DMS79 (cell line): ENCODE data around the gene ZNF613.
"Not testable (repeated sequence)": the region's sequence is repeated elsewhere in the genome, so short reads cannot be mapped to it uniquely, and the experiment has no call there.

Experiments used
- DNase-seq: peaks from one replicate; lab custom pipeline; 2025; lab: John Stamatoyannopoulos, UW

The ZNF613 gene

DNA sequence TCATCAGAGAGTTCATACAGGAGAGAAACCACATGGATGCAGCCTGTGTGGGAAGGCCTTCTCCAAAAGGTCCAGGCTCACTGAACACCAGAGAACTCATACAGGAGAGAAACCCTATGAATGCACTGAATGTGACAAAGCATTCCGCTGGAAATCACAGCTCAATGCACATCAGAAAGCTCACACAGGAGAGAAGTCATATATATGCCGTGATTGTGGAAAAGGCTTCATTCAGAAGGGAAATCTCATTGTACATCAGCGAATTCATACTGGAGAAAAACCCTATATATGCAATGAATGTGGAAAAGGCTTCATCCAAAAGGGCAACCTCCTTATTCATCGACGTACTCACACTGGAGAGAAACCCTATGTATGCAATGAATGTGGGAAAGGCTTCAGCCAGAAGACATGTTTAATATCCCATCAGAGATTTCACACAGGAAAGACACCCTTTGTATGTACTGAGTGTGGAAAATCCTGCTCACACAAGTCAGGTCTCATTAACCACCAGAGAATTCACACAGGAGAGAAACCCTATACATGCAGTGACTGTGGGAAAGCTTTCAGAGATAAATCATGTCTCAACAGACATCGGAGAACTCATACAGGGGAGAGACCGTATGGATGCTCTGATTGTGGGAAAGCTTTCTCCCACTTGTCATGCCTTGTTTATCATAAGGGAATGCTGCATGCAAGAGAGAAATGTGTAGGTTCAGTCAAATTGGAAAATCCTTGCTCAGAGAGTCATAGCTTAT lies 17.7 kb downstream of the ZNF613 start:
- no peak for DNase-seq

DNA sequence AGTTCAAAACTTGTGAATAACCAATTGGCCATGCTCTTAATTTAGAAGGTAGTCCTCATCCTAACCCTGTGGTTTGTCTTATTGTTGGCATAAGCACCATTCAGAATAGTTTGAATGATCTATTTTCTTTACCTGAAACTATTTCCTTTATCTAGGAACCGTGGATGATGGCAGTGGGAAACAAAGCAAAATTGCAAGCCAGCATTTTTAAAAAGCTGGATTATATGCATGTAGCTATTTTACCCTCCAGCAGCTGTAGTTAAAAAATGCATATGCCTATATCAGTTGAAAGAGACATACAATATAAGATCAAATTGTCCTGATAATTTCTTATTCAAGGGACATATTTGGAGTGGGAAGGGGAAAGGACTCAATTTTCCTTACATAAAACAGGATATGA lies 19.3 kb downstream of the ZNF613 start:
- DNase-seq = no peak

DNA sequence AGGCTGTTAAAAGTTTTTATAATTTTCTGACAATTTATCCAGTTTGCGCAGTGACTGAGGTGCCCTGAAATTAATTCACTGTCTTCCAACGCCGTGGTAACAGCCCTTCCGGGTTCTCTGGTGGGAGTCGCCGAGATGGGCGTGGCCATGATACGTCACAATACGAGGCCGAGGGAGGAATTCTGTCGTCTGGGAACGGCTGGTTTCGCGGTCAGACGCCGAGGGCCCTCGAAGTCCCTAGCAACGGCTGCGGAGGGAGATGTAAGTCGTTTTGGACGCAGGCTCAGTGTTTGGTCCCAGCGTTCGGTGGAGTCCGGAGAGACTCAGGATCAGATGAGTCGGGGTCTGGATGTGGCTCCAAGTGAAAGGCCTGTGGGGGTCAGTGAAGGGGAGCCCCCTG lies 21.7 kb downstream of the ZNF613 start:
- no peak for DNase-seq

DNA sequence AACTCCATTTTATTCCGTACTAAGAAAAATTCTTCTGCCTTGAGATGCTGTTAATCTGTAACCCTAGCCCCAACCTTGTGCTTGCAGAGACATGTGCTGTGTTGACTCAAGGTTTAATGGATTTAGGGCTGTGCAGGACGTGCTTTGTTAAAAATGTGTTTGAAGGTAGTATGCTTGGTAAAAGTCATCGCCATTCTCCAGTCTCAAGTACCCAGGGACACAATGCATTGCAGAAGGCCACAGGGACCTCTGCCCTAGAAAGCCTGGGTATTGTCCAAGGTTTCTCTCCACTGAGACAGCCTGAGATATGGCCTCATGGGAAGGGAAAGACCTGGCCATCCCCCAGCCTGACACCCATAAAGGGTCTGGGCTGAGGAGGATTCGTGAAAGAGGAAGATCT lies 30.6 kb downstream of the ZNF613 start:
- DNase-seq = not testable (repeated sequence)

DNA sequence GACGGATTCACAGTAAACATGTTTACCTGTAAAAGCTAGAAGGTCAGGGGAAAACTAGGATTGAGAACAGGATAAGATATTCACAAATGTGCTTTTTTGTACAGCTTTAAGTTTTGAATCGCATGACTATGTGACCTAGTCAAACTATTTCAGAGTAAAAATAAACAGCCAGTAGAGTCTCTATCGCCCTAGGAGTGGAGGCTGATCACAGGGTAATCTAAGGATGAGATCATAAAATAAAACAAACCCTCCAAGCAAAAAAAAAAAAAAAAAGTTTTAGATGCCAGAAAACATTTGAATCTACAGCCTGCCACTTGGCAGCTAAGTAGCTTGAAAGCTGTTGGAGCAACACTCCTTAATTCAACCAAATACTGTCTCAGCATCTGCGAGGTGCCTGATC lies 32.5 kb downstream of the ZNF613 start:
- no peak for DNase-seq

DNA sequence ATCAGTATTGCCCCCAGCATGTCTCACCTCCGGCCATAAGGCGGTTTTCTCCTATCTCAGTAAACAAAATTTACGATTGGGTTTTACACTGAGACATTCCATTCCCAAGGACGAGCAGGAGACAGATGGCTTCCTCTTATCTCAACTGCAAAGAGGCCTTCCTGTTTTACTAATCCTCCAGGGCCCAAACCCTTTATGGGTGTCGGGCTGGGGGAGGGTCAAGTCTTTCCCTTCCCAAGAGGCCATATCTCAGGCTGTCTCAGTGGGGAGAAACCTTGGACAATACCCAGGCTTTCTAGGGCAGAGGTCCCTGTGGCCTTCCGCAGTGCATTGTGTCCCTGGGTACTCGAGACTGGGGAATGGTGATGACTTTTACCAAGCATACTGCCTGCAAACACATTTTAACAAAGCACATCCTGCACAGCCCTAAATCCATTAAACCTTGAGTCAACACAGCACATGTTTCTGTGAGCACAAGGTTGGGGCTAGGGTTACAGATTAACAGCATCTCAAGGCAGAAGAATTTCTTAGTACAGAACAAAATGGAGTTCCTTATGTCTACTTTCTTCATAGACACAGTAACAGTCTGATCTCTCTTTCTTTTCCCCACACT lies 33.5 kb downstream of the ZNF613 start:
- DNase-seq = not testable (repeated sequence)

DNA sequence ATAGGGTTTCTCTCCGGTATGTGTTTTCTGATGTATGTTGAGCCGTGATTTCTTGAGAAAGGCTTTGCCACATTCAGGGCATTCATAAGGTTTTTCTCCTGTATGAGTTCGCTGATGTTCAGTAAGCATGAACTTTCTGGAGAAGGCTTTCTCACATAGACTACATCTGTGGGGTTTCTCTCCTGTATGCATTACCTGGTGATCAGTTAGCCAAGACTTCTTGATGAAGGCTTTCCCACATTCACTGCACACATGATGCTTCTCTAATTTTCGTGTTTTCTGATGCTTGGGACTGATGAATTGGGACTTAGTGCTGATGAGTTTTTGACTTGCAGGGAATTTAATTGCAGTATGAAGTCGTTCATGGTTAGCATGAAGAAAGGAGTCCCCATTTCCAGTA lies 38.3 kb downstream of the ZNF613 start:
- no peak for DNase-seq

DNA sequence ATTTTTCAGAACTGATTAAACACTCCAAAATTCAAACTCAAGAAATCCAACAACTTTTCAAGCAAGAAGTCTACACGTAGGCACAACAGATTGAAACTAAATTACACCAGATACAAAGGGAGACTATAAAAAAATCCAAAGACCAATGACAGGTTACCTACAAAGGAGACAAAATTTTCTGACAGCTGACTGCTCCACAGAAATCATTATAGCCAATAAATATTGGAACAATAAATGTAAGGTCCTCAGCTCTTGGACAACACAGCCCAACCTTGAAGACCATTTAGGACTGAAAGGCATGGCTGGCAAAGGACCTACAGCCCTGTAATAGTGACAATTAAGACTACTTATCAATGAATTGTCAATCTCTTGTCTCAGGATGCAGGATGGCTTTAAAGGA lies 43.4 kb downstream of the ZNF613 start:
- DNase-seq = no peak

DNA sequence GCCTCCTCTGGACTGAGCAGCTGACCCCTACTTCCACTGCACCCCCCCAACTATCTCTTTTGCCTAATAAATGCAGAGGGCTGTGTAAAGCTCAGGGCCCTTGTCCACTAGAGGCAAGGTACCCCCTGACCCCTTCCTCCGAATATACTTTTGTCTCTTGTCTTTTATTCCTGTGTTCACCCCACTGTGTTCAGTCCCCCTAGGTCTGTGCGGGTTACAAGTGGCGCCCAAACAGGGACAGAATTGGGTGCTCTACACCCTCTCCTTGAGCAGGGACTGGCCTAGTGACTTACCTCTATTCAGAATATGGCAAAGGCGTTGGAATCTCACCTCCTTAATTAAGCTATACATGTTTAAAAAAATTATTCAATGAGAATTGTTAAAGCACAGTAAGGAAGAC lies 44.4 kb downstream of the ZNF613 start:
- no peak for DNase-seq

DNA sequence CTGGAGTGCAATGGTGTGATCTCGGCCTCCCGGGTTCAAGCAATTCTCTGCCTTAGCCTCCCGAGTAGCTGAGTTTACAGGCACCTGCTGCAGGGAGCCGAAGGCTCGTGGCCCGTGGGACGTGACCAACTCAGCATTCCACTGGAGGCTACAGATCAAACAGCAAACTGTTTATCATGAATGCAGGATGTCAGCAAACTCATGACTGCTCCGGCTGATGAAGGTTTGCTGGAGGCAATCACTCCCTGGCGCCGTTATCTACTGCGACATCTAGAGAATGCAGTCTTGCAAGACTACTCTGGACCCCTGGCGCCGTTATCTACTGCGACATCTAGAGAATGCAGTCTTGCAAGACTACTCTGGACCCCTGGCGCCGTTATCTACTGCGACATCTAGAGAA lies 48.5 kb downstream of the ZNF613 start:
- DNase-seq = not testable (repeated sequence)

DNA sequence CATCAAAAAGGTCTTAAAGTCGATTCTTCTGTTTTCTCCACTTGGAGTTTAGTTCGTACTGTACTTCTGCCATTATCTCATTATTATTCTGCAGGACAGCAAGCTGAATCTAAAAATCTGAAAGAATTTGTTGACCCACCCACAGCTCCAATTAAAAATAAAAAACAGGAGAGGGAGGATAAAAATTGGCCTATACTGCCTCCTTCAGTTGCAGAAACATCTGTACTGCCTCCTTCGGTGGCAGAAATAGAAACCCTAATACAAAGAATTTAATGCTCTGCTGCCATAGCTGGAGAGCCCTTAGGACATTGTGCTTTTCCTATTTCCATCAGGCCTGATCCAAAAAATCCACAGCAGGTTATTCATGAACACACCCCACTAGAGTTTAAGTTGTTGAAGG lies 49.6 kb downstream of the ZNF613 start:
- no peak for DNase-seq

DNA sequence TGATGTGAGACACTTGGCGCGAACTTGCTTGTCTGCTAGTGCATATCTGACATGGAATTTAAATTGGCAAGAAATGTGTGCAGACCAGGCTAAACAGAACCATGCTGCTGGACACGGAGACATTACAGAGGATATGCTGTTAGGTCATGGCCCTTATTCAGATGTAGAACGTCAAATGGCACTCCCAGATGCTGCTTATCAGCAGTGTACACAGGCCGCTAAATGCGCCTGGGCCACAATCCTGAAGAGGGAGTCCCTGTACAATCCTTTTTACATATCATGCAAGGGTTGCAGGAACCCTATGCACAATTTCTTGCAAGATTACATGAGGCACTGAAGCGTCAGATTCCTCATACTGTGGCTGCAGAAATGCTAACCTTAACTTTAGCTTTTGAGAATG lies 50.1 kb downstream of the ZNF613 start:
- DNase-seq = no peak

DNA sequence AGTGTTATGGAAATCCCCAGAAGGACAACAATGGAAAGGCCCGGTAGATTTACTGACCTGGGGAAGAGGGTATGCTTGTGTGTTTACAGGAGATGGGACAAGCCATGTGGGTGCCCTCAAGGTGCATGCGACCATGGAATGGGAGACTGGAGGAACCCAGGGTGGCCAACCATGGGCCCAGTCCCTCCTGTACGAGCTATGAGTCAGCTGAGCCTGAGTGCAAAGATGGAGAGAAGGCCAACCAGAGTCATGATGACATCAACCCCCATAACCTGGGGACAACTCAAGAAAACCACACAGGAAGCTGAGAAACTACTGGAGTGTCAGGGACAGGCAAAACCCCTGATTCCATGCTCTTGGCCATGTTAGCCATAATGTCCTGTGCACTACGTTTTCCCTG lies 51.6 kb downstream of the ZNF613 start:
- no peak for DNase-seq

DNA sequence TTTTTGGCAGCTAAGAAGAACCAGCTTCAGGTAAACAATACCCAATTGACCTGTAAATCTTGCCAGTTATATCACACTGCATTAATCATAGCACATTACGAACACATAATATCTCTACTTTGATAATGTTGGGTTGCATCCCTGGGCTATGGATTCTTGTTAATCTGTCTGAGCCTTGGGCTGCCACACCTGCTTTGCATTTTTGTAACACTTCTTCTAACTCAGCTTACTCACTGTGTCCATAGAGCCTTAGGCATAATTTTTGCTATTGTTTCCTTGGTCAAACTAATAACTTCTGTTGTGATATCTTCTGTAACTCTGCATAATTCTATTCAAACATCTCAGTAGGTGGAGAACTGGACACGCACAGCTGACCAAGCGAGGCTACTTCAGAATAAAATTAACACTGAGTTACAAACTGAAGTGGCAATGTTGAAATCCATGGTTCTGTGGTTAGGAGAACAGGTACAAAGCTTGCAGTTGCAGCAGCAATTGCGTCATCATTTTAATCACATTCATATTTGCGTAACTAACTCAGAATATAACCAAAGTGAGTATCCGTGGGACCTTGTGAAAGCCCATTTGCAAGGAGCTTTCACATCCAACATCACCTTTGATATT lies 53.0 kb downstream of the ZNF613 start:
- DNase-seq = no peak

DNA sequence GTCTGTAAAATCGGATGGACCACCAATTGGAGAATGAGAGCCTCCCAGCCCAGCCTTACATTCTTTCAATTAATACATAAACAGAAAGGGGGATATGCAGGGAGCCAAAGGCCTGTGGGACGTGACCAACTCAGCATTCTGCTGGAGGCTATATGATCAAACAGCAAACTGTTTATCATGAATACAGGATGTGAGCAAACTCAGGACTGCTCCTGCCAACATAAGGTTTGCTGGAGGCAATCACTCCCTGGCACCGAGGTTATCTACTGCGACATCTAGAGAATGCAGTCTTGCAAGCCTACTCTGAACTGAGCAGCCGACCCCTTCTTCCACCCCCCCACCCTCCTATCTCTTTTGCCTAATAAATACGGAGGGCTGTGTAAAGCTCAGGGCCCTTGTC lies 53.7 kb downstream of the ZNF613 start:
- not testable (repeated sequence) for DNase-seq

DNA sequence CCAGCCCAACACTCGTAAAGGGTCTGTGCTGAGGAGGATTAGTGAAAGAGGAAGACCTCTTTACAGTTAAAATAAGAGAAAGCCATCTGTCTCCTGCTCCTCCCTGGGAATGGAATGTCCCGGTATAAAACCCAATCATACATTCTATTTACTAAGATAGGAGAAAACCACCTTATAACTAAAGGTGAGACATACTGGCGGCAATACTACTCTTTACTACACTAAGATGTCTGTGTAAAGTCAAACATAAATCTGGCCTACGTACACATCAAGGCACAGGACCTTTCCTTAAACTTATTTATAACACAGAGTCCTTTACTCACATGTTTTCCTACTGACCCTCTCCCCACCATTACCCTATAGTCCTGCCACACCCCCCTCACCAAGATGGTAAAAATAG lies 56.1 kb downstream of the ZNF613 start:
- no peak for DNase-seq

DNA sequence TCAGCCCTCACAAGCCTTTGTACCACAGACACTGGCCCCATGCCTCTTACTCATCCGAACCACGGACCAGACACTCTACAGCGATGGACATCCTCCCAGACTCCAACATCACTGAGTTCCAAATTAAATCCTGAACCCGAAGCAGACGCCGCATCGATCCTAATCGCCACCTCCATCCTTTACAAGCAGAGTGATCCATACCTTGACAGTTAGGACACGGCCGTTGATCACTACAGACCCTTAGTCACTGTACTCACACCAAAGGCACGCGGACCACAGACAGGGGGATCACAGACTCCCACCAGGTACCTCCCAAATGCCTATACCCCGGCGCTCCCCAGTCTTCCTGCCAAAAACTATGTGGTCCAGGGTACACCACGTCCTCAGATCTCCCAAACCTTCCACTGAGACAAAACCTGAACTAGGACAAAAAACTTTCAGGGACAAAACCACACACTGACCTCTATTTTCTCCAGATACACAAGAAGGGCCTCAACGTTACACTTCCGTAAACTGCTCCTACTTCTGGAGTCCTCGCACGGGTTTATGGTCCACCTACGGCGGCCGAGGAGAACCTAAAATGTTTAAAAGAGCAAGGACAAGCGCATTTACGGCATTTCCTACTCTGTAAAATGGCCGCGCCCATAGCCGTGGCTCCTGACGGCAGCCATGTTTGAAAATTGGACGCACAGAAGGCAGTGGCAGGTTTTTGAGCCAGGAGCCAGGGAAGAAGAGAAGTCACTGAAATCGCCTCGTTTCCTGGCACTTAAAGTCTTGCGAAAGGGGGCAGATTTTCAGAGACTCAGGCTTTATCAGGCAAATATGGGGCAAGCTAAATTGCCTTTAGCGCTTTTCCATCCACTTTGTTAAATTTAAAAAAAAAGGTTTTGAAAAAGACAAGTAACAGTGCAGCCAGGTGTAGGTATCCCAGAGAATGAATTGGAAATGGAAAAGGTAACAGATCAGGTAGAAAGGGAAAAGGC lies 59.3 kb downstream of the ZNF613 start, which contains the start of gene ZNF350:
Gene ZNF350, minus strand, starts transcription at position 532 of the 983 bp plus-strand sequence. CDS start 12,480 bp downstream, outside the sequence.
- DNase-seq = peak; percentile 72

DNA sequence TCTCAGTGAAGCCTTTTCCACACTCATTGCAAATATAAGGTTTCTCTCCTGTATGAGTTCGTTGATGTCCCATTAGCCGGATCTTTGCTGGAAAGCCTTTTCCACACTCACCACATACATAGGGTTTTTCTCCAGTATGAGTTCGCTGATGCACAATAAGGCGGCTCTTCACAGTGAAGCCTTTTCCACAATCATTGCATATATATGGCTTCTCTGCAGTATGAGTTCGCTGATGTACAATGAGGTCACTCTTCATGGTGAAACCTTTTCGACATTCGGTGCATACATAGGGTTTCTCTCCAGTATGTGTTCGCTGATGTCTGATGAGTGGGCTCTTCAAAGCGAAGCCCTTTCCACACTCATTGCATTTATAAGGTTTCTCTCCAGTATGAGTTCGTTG lies 66.2 kb downstream of the ZNF613 start:
- DNase-seq = no peak

DNA sequence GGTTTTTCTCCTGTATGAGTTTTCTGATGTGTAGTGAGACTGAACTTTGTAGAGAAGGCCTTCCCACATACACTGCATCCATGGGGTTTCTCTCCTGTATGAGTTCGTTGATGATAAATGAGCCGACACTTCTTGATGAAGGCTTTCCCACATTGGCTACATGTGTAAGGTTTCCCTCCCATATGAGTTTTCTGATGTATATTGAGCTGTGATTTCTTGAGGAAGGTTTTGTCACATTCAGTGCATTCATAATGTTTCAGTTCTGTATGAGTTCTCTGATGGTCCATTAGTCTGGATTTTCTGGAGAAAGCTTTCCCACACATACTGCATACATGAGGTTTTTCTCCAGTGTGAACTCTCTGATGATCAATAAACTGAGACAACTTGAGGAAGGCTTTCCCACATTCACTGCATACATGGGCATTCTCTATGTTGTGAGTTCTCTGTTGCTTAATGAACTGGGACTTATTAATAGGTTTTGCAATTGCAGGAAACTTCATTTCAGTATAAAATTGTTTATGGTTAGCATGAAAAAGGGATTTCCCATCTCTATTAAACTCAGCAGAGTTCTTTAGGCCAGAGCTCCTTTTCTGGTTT lies 66.9 kb downstream of the ZNF613 start:
- DNase-seq = no peak
